Effector memory CD4-positive, alpha-beta T cell (primary cell): ENCODE data around the gene PRKG1.

Experiments used
- DNase-seq, 3 donors: peaks; one replicate each; pipeline ENCODE4 v3.0.0-alpha.2; 2020
- H3K27ac ChIP-seq: 2 replicates; pipeline ENCODE4 v1.7.0; 2013; ENCODE audit warnings: mild to moderate bottlenecking, low read length, moderate library complexity; ENCODE audit not compliant: insufficient read depth, poor library complexity, severe bottlenecking
- H3K27me3 ChIP-seq: replicated peaks from 2 replicates; pipeline ENCODE4 v1.7.0; 2013; ENCODE audit warnings: mild to moderate bottlenecking, low read length; ENCODE audit not compliant: insufficient read depth, control insufficient read depth, poor library complexity, severe bottlenecking
- H3K36me3 ChIP-seq: 2 replicates; pipeline ENCODE4 v1.7.0; 2013; ENCODE audit warnings: mild to moderate bottlenecking, low read length, moderate library complexity; ENCODE audit not compliant: control insufficient read depth, insufficient read depth
- H3K4me1 ChIP-seq: 2 replicates; pipeline ENCODE4 v1.7.0; 2013; ENCODE audit warnings: low read length, mild to moderate bottlenecking; ENCODE audit not compliant: control insufficient read depth, insufficient read depth, poor library complexity, severe bottlenecking
- H3K4me3 ChIP-seq: 2 replicates; pipeline ENCODE4 v1.7.0; 2013; ENCODE audit warnings: low read length, low read depth, mild to moderate bottlenecking; ENCODE audit not compliant: insufficient read depth, poor library complexity, severe bottlenecking
- H3K9me3 ChIP-seq: 2 replicates; pipeline ENCODE4 v1.7.0; 2013; ENCODE audit warnings: mild to moderate bottlenecking, low read length, moderate library complexity; ENCODE audit not compliant: control insufficient read depth

Gene PRKG1

GRCh38 chr10:51878695-51879094 lies 804.4 kb downstream of the PRKG1 start:
- no peaks in the 10 kb centered on the region for H3K4me1 ChIP-seq
- H3K27me3 ChIP-seq, result no peaks in the 10 kb centered on the region
- H3K4me3 ChIP-seq, result no peak overlapping the region
- DNase-seq, result no peak
- no peak overlapping the region for H3K27ac ChIP-seq
- no peaks in the 10 kb centered on the region for H3K9me3 ChIP-seq
- H3K36me3 ChIP-seq, result no peaks in the 10 kb centered on the region

GRCh38 chr10:51879238-51879637 lies 805.0 kb downstream of the PRKG1 start:
- DNase-seq, result no peak
- no peaks in the 10 kb centered on the region for H3K36me3 ChIP-seq
- no peaks in the 10 kb centered on the region for H3K4me1 ChIP-seq
- H3K27ac ChIP-seq, result no peak overlapping the region
- H3K4me3 ChIP-seq, result no peak overlapping the region
- H3K9me3 ChIP-seq, result no peaks in the 10 kb centered on the region
- H3K27me3 ChIP-seq, result no peaks in the 10 kb centered on the region

- H3K36me3 ChIP-seq, result no peaks in the 10 kb centered on the region
- H3K27ac ChIP-seq, result no peak overlapping the region
- no peak overlapping the region for H3K4me3 ChIP-seq
- DNase-seq, result no peak
- no peaks in the 10 kb centered on the region for H3K27me3 ChIP-seq
- no peaks in the 10 kb centered on the region for H3K4me1 ChIP-seq
- no peaks in the 10 kb centered on the region for H3K9me3 ChIP-seq
Measured at GRCh38 chr10:51881213-51881612, 806.9 kb downstream of the PRKG1 start.

GRCh38 chr10:51886438-51887068 lies 812.3 kb downstream of the PRKG1 start:
- Histone ChIP-seq H3K27ac (no peak overlapping the region), H3K9me3 (no peaks in the 10 kb centered on the region), H3K36me3 (no peaks in the 10 kb centered on the region), H3K4me1 (no peaks in the 10 kb centered on the region), H3K27me3 (no peaks in the 10 kb centered on the region), H3K4me3 (no peak overlapping the region)
- DNase-seq, result no peak

GRCh38 chr10:51888263-51888662 lies 814.0 kb downstream of the PRKG1 start:
- no peaks in the 10 kb centered on the region for H3K9me3 ChIP-seq
- no peaks in the 10 kb centered on the region for H3K36me3 ChIP-seq
- no peak for DNase-seq
- no peaks in the 10 kb centered on the region for H3K4me1 ChIP-seq
- no peak overlapping the region for H3K27ac ChIP-seq
- H3K27me3 ChIP-seq, result no peaks in the 10 kb centered on the region
- H3K4me3 ChIP-seq, result no peak overlapping the region

- Histone ChIP-seq H3K27ac (no peak overlapping the region), H3K9me3 (no peaks in the 10 kb centered on the region), H3K4me3 (no peak overlapping the region), H3K27me3 (no peaks in the 10 kb centered on the region), H3K4me1 (no peaks in the 10 kb centered on the region), H3K36me3 (no peaks in the 10 kb centered on the region)
- DNase-seq, result no peak
Measured at GRCh38 chr10:51892313-51892712, 818.0 kb downstream of the PRKG1 start.

- Histone ChIP-seq H3K4me1 (no peaks in the 10 kb centered on the region), H3K4me3 (no peak overlapping the region), H3K27ac (no peak overlapping the region), H3K36me3 (no peaks in the 10 kb centered on the region), H3K9me3 (no peaks in the 10 kb centered on the region), H3K27me3 (no peaks in the 10 kb centered on the region)
- no peak for DNase-seq
Measured at GRCh38 chr10:51892965-51893658, 818.8 kb downstream of the PRKG1 start.

- Histone ChIP-seq H3K4me3 (no peak overlapping the region), H3K27ac (no peak overlapping the region), H3K4me1 (no peaks in the 10 kb centered on the region), H3K36me3 (no peaks in the 10 kb centered on the region), H3K9me3 (no peaks in the 10 kb centered on the region), H3K27me3 (no peaks in the 10 kb centered on the region)
- DNase-seq, result no peak
Measured at GRCh38 chr10:51894771-51895578, 820.7 kb downstream of the PRKG1 start.

- Histone ChIP-seq H3K27me3 (no peaks in the 10 kb centered on the region), H3K27ac (no peak overlapping the region), H3K36me3 (no peaks in the 10 kb centered on the region), H3K4me3 (no peak overlapping the region), H3K9me3 (no peaks in the 10 kb centered on the region), H3K4me1 (no peaks in the 10 kb centered on the region)
- no peak for DNase-seq
Measured at GRCh38 chr10:51896849-51897248, 822.6 kb downstream of the PRKG1 start.

- Histone ChIP-seq H3K27me3 (no peaks in the 10 kb centered on the region), H3K4me1 (no peaks in the 10 kb centered on the region), H3K27ac (no peak overlapping the region), H3K36me3 (no peaks in the 10 kb centered on the region), H3K4me3 (no peak overlapping the region), H3K9me3 (no peaks in the 10 kb centered on the region)
- DNase-seq, result no peak
Measured at GRCh38 chr10:51897560-51897959, 823.3 kb downstream of the PRKG1 start.
